Measurements from ENCODE around the gene PDE11A. TPM values are rescaled to one million over a fixed set of nuclear protein-coding genes. Genes with fewer than 3 reads are reported as not detected.

PDE11A gene
- total and polyA plus RNA-seq, 2 experiments from 2014 or later, result 0.08 to 0.73 TPM

DNA sequence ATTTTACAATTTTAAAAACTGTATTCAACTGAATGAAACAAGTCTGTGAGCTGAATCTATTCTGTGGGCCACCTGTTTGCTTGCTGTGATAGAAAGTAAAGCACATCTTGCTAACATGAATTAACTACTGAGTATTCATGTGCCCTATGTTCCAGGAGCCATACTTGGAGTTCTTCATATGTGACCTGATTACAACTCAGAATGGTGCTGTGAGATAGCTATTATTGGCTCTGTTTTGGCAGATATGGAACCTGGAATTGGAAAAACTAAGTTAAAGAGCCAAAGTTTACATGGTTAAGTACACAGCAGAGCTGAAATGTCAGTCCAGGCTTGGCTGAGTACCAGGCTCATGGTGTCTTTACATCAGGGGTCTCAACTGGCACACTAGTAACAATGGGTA is 426.3 kb downstream of the PDE11A start:
- ATAC-seq, result no peak

More for the DNA sequence above, 426.3 kb downstream of the PDE11A start:
- Mint-ChIP-seq H3K27me3 (ENCODE audit: insufficient read depth, low read depth, poor library complexity) (peaks cover 4% of the 10 kb centered on the region), H3K4me1 (peaks cover 4% of the 10 kb centered on the region; the same call in 2 of the 3 replicates), H3K36me3 (ENCODE audit: low read depth) (peaks cover 3% of the 10 kb centered on the region), H3K9me3 (peaks cover 19% of the 10 kb centered on the region), H3K27ac (no peak overlapping the region), H3K4me3 (no peak overlapping the region)
- H3K4me1 ChIP-seq (ENCODE audit: insufficient read depth), result peaks cover 4% of the 10 kb centered on the region
- no peak for TF ChIP-seq CREB1 (CRISPR knock-in tag; IDR thresholded peaks at IDR 0.05; ENCODE audit: low read depth)
- no peak for TF ChIP-seq STAT1 (IDR thresholded peaks at IDR 0.05; ENCODE audit: unreplicated experiment)
- no peak for TF ChIP-seq EZH2 (IDR thresholded peaks at IDR 0.05; ENCODE audit: low read depth, unreplicated experiment)
- no peak for TF ChIP-seq ZNF331 (CRISPR knock-in tag; IDR thresholded peaks at IDR 0.05; ENCODE audit: low read depth)
- no peak for TF ChIP-seq NANOG (IDR thresholded peaks at IDR 0.05; ENCODE audit: borderline replicate concordance)
- TF ChIP-seq, protein P1, sequence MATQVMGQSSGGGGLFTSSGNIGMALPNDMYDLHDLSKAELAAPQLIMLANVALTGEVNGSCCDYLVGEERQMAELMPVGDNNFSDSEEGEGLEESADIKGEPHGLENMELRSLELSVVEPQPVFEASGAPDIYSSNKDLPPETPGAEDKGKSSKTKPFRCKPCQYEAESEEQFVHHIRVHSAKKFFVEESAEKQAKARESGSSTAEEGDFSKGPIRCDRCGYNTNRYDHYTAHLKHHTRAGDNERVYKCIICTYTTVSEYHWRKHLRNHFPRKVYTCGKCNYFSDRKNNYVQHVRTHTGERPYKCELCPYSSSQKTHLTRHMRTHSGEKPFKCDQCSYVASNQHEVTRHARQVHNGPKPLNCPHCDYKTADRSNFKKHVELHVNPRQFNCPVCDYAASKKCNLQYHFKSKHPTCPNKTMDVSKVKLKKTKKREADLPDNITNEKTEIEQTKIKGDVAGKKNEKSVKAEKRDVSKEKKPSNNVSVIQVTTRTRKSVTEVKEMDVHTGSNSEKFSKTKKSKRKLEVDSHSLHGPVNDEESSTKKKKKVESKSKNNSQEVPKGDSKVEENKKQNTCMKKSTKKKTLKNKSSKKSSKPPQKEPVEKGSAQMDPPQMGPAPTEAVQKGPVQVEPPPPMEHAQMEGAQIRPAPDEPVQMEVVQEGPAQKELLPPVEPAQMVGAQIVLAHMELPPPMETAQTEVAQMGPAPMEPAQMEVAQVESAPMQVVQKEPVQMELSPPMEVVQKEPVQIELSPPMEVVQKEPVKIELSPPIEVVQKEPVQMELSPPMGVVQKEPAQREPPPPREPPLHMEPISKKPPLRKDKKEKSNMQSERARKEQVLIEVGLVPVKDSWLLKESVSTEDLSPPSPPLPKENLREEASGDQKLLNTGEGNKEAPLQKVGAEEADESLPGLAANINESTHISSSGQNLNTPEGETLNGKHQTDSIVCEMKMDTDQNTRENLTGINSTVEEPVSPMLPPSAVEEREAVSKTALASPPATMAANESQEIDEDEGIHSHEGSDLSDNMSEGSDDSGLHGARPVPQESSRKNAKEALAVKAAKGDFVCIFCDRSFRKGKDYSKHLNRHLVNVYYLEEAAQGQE (IDR thresholded peaks at IDR 0.05; ENCODE audit: unreplicated experiment), result no peak
- TF ChIP-seq ZNF114 (CRISPR knock-in tag; IDR thresholded peaks at IDR 0.05), result no peak
- TF ChIP-seq, protein P2, sequence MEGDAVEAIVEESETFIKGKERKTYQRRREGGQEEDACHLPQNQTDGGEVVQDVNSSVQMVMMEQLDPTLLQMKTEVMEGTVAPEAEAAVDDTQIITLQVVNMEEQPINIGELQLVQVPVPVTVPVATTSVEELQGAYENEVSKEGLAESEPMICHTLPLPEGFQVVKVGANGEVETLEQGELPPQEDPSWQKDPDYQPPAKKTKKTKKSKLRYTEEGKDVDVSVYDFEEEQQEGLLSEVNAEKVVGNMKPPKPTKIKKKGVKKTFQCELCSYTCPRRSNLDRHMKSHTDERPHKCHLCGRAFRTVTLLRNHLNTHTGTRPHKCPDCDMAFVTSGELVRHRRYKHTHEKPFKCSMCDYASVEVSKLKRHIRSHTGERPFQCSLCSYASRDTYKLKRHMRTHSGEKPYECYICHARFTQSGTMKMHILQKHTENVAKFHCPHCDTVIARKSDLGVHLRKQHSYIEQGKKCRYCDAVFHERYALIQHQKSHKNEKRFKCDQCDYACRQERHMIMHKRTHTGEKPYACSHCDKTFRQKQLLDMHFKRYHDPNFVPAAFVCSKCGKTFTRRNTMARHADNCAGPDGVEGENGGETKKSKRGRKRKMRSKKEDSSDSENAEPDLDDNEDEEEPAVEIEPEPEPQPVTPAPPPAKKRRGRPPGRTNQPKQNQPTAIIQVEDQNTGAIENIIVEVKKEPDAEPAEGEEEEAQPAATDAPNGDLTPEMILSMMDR (conservative IDR thresholded peaks at IDR 0.05; ENCODE audit: low read depth in 2 of 2), result no peak
- TF ChIP-seq, protein P3, sequence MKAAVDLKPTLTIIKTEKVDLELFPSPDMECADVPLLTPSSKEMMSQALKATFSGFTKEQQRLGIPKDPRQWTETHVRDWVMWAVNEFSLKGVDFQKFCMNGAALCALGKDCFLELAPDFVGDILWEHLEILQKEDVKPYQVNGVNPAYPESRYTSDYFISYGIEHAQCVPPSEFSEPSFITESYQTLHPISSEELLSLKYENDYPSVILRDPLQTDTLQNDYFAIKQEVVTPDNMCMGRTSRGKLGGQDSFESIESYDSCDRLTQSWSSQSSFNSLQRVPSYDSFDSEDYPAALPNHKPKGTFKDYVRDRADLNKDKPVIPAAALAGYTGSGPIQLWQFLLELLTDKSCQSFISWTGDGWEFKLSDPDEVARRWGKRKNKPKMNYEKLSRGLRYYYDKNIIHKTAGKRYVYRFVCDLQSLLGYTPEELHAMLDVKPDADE (IDR thresholded peaks at IDR 0.05), result no peak
- TF ChIP-seq POLR2AphosphoS5 (IDR thresholded peaks at IDR 0.05; ENCODE audit: low read depth), result no peak
- TF ChIP-seq, protein P4, sequence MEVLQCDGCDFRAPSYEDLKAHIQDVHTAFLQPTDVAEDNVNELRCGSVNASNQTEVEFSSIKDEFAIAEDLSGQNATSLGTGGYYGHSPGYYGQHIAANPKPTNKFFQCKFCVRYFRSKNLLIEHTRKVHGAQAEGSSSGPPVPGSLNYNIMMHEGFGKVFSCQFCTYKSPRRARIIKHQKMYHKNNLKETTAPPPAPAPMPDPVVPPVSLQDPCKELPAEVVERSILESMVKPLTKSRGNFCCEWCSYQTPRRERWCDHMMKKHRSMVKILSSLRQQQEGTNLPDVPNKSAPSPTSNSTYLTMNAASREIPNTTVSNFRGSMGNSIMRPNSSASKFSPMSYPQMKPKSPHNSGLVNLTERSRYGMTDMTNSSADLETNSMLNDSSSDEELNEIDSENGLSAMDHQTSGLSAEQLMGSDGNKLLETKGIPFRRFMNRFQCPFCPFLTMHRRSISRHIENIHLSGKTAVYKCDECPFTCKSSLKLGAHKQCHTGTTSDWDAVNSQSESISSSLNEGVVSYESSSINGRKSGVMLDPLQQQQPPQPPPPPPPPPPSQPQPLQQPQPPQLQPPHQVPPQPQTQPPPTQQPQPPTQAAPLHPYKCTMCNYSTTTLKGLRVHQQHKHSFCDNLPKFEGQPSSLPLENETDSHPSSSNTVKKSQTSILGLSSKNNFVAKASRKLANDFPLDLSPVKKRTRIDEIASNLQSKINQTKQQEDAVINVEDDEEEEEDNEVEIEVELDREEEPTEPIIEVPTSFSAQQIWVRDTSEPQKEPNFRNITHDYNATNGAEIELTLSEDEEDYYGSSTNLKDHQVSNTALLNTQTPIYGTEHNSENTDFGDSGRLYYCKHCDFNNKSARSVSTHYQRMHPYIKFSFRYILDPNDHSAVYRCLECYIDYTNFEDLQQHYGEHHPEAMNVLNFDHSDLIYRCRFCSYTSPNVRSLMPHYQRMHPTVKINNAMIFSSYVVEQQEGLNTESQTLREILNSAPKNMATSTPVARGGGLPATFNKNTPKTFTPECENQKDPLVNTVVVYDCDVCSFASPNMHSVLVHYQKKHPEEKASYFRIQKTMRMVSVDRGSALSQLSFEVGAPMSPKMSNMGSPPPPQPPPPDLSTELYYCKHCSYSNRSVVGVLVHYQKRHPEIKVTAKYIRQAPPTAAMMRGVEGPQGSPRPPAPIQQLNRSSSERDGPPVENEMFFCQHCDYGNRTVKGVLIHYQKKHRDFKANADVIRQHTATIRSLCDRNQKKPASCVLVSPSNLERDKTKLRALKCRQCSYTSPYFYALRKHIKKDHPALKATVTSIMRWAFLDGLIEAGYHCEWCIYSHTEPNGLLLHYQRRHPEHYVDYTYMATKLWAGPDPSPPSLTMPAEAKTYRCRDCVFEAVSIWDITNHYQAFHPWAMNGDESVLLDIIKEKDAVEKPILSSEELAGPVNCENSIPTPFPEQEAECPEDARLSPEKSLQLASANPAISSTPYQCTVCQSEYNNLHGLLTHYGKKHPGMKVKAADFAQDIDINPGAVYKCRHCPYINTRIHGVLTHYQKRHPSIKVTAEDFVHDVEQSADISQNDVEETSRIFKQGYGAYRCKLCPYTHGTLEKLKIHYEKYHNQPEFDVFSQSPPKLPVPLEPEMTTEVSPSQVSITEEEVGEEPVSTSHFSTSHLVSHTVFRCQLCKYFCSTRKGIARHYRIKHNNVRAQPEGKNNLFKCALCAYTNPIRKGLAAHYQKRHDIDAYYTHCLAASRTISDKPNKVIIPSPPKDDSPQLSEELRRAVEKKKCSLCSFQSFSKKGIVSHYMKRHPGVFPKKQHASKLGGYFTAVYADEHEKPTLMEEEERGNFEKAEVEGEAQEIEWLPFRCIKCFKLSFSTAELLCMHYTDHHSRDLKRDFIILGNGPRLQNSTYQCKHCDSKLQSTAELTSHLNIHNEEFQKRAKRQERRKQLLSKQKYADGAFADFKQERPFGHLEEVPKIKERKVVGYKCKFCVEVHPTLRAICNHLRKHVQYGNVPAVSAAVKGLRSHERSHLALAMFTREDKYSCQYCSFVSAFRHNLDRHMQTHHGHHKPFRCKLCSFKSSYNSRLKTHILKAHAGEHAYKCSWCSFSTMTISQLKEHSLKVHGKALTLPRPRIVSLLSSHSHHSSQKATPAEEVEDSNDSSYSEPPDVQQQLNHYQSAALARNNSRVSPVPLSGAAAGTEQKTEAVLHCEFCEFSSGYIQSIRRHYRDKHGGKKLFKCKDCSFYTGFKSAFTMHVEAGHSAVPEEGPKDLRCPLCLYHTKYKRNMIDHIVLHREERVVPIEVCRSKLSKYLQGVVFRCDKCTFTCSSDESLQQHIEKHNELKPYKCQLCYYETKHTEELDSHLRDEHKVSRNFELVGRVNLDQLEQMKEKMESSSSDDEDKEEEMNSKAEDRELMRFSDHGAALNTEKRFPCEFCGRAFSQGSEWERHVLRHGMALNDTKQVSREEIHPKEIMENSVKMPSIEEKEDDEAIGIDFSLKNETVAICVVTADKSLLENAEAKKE (CRISPR knock-in tag; IDR thresholded peaks at IDR 0.05), result no peak
- no peak for TF ChIP-seq EZH2phosphoT487 (IDR thresholded peaks at IDR 0.05; ENCODE audit: unreplicated experiment)
- no peak for TF ChIP-seq JUNB (IDR thresholded peaks at IDR 0.05; ENCODE audit: unreplicated experiment)
- H3K27me3 ChIP-seq (ENCODE audit: insufficient read depth), result no peaks in the 10 kb centered on the region
- DNase-seq (ENCODE audit: low spot score), result no peak
- no peaks in the 10 kb centered on the region for H3K36me3 ChIP-seq (ENCODE audit: insufficient read depth)
- H3F3A ChIP-seq (replicated peaks; ENCODE audit: low read depth), result no peaks in the 10 kb centered on the region
- H3K27ac ChIP-seq (ENCODE audit: low read depth), result no peak overlapping the region
- no peaks in the 10 kb centered on the region for H3K79me2 ChIP-seq (replicated peaks; ENCODE audit: insufficient read depth)
- no peak overlapping the region for H3K4me3 ChIP-seq
- H3K9me2 ChIP-seq (ENCODE audit: insufficient read depth), result 0 out of 2 replicates have a peak, but pooled peaks cover 4% of the 10 kb centered on the region
- H4K20me1 ChIP-seq (replicated peaks; ENCODE audit: insufficient read depth), result no peaks in the 10 kb centered on the region
- H3K4me2 ChIP-seq, result no peak overlapping the region
- no peak overlapping the region for H2AFZ ChIP-seq
